Liver (tissue), 3 donors: ENCODE results near the gene RRP8.

Experiments used
- EGR1 ChIP-seq, 2 donors: IDR thresholded peaks; 2 replicates each; pipeline ENCODE4 v1.6.1; 2016 to 2018; ENCODE audit warnings: antibody characterized with exemption in 2 of 2, low read depth in 2 of 2
- FOXA1 ChIP-seq: IDR thresholded peaks from 2 replicates; pipeline ENCODE4 v1.6.1; 2016; ENCODE audit warnings: antibody characterized with exemption
- GABPA ChIP-seq, 2 donors: IDR thresholded peaks in 1 of 2; conservative IDR thresholded peaks in 1 of 2; 2 replicates each; pipeline ENCODE4 v1.6.1; 2016; ENCODE audit warnings: antibody characterized with exemption in 2 of 2, mild to moderate bottlenecking in 1 of 2, moderate library complexity in 1 of 2
- JUND ChIP-seq, 2 donors: IDR thresholded peaks; 2 replicates each; pipeline ENCODE4 v1.6.1; 2016; ENCODE audit warnings: antibody characterized with exemption in 2 of 2
- RAD21 ChIP-seq, 2 donors: IDR thresholded peaks; 2 replicates each; pipeline ENCODE4 v1.6.1; 2016; ENCODE audit warnings: antibody characterized with exemption in 2 of 2, mild to moderate bottlenecking in 2 of 2
- SP1 ChIP-seq: IDR thresholded peaks from 2 replicates; pipeline ENCODE4 v1.6.1; 2018; ENCODE audit warnings: antibody characterized with exemption, mild to moderate bottlenecking
- TAF1 ChIP-seq: conservative IDR thresholded peaks from 2 replicates; pipeline ENCODE4 v1.6.1; 2016; ENCODE audit warnings: antibody characterized with exemption, mild to moderate bottlenecking
- YY1 ChIP-seq: IDR thresholded peaks from 2 replicates; pipeline ENCODE4 v1.6.1; 2016; ENCODE audit warnings: antibody characterized with exemption, mild to moderate bottlenecking
- TF ChIP-seq, protein P1 (sequence below): fragments of 150-350 bp; IDR thresholded peaks from 2 replicates; pipeline ENCODE4 v1.5.1; 2017; ENCODE audit warnings: improper control_type of control experiment, low read depth, low read length; ENCODE audit not compliant: missing input control
- TF ChIP-seq, protein P2 (sequence below): IDR thresholded peaks from 2 replicates; pipeline ENCODE4 v1.6.1; 2016; ENCODE audit warnings: antibody characterized with exemption
- TF ChIP-seq, protein P3 (sequence below): IDR thresholded peaks from 2 replicates; pipeline ENCODE4 v1.6.1; 2016; ENCODE audit warnings: antibody characterized with exemption
- donor health status: healthy.
- donor health status: healthy.

DNA sequence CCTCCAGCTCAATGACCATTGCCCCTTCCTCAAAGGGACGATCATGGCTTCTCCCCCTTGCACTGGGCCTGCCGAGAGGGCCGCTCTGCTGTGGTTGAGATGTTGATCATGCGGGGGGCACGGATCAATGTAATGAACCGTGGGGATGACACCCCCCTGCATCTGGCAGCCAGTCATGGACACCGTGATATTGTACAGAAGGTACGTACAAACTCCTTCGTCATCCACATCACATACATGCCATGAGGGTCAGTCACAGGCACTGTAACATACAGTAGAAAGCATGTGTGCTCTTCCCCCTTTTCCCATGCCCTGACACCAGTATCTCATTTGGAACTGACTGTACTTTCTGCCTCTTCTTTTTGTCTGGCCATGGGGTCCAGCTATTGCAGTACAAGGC lies 4.6 kb upstream of the RRP8 start:
- TF ChIP-seq SP1 (no peak), JUND (IDR thresholded peaks at IDR 0.05) (no peak), FOXA1 (no peak), TAF1 (no peak), YY1 (no peak), GABPA (IDR thresholded peaks at IDR 0.05 in 1 of 2, conservative IDR thresholded peaks at IDR 0.05 in 1 of 2) (no peak), EGR1 (IDR thresholded peaks at IDR 0.05; ENCODE audit: low read depth in 2 of 2) (no peak), RAD21 (IDR thresholded peaks at IDR 0.05) (no peak)
- TF ChIP-seq, protein P1, sequence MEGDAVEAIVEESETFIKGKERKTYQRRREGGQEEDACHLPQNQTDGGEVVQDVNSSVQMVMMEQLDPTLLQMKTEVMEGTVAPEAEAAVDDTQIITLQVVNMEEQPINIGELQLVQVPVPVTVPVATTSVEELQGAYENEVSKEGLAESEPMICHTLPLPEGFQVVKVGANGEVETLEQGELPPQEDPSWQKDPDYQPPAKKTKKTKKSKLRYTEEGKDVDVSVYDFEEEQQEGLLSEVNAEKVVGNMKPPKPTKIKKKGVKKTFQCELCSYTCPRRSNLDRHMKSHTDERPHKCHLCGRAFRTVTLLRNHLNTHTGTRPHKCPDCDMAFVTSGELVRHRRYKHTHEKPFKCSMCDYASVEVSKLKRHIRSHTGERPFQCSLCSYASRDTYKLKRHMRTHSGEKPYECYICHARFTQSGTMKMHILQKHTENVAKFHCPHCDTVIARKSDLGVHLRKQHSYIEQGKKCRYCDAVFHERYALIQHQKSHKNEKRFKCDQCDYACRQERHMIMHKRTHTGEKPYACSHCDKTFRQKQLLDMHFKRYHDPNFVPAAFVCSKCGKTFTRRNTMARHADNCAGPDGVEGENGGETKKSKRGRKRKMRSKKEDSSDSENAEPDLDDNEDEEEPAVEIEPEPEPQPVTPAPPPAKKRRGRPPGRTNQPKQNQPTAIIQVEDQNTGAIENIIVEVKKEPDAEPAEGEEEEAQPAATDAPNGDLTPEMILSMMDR: no peak
- TF ChIP-seq, protein P2, sequence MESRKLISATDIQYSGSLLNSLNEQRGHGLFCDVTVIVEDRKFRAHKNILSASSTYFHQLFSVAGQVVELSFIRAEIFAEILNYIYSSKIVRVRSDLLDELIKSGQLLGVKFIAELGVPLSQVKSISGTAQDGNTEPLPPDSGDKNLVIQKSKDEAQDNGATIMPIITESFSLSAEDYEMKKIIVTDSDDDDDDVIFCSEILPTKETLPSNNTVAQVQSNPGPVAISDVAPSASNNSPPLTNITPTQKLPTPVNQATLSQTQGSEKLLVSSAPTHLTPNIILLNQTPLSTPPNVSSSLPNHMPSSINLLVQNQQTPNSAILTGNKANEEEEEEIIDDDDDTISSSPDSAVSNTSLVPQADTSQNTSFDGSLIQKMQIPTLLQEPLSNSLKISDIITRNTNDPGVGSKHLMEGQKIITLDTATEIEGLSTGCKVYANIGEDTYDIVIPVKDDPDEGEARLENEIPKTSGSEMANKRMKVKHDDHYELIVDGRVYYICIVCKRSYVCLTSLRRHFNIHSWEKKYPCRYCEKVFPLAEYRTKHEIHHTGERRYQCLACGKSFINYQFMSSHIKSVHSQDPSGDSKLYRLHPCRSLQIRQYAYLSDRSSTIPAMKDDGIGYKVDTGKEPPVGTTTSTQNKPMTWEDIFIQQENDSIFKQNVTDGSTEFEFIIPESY: no peak
- TF ChIP-seq, protein P3, sequence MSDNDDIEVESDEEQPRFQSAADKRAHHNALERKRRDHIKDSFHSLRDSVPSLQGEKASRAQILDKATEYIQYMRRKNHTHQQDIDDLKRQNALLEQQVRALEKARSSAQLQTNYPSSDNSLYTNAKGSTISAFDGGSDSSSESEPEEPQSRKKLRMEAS: no peak
